ENCODE measurements around the gene MAX.

MAX gene, protein sequence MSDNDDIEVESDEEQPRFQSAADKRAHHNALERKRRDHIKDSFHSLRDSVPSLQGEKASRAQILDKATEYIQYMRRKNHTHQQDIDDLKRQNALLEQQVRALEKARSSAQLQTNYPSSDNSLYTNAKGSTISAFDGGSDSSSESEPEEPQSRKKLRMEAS

DNA sequence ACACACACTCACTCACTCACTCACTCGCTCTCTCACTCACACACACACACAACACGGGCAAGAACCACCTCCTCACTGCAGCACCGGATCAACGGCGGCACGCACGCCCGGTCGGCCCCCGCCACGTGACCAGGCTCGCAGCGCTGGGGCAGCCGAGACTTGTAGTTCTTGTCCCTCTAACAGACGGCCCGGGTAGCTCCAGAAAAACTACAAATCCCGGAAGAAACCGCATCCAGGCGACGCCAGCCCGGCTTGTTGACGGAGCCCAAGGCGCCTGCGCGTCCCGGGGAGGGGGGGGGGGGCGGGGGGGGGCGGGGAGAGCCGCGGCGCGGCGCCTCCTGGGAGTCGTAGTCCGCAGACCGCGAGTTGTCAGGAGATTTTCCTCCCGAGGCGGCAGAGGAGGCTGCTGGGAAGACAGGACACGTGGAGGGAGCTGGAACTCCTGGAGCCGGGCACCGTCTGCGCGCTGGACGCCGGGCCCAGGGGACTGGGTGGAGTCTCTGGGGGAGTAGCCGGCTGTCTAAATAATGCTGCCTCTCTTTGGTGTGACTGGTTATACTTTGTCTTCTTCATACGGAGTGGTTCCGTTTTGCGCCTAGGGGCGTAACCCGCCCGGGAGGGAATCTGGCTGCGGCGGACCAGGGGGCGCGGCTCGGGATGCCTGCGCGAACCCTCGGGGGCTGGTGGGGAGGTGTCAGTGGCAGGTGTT is at the start of gene MAX:
TSS of gene MAX (minus strand) at position 77 of the 709 bp plus-strand sequence. CDS start 178 bp downstream, outside the sequence.
- peak; percentile 98 for DNase-seq (ENCODE audit: low read depth)
- H3K4me3 ChIP-seq (ENCODE audit: low read depth, low read length): peak within 1 kb of the TSS; percentile 95
- in situ Hi-C loops (cut with HindIII; ENCODE audit: low sequenced_read_pairs): no loop called here
- TF ChIP-seq, protein P1, sequence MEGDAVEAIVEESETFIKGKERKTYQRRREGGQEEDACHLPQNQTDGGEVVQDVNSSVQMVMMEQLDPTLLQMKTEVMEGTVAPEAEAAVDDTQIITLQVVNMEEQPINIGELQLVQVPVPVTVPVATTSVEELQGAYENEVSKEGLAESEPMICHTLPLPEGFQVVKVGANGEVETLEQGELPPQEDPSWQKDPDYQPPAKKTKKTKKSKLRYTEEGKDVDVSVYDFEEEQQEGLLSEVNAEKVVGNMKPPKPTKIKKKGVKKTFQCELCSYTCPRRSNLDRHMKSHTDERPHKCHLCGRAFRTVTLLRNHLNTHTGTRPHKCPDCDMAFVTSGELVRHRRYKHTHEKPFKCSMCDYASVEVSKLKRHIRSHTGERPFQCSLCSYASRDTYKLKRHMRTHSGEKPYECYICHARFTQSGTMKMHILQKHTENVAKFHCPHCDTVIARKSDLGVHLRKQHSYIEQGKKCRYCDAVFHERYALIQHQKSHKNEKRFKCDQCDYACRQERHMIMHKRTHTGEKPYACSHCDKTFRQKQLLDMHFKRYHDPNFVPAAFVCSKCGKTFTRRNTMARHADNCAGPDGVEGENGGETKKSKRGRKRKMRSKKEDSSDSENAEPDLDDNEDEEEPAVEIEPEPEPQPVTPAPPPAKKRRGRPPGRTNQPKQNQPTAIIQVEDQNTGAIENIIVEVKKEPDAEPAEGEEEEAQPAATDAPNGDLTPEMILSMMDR (IDR thresholded peaks at IDR 0.05; ENCODE audit: low read depth, low read length, missing control alignments): no peak

DNA sequence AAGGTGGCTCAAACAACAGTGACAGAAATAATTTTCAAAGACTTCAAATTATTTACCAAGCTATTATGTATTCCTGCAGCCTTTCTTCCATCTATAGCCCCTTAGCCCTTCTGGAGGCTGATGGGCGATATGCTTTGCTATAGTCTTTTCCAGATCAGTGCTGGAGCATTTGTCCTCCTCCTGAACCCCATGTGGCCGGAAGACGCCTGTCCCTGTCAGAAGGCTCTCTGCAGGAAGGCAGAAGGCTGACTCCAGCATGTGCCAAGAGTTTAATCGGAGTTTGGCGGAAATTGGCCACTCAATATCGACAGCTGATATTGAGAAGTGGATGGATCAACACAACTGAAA is 49.3 kb upstream of the MAX start:
- in situ Hi-C loops (cut with HindIII; ENCODE audit: low sequenced_read_pairs): loop anchor here (25.0 kb wide), 1 partner anchor 811 kb away; no protein-coding TSS in a partner anchor
- H3K4me3 ChIP-seq (ENCODE audit: low read depth, low read length): no peak overlapping the region
- no peak for DNase-seq (ENCODE audit: low read depth)
- TF ChIP-seq, protein P1 (IDR thresholded peaks at IDR 0.05; ENCODE audit: low read depth, low read length, missing control alignments): no peak

DNA sequence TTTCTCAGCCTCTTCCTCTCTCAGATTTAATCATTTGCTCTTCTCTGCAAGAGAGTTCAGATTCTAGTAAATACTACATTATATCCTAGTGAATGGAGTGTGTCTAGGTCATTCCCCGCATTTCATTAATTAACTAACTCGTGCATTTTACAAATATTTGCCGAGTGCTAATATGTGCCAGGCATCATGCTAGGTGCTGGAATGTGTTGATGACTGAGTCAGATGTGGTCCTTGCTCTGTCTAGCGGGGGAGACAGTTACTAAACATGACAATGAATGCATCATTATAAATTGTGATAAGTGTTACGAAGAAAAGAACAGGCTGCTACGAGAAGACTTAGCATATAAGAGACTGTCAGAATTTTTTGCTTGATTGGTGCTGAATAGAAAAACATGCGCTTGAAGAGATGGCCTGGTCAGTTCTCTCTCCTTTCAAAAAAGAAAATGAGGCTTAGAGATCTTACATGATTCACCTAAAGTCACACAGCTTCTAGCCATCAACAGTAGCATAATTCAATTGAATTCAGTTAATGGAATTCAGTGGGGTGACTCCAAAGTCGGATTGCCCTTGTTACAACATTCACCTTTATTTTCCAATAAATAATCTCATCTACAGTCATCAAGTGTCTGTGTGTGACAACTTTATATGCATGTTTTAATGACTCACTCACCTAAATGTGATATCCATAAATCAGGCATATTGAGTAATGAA is 48.7 kb upstream of the MAX start:
- H3K4me3 ChIP-seq (ENCODE audit: low read depth, low read length): no peak overlapping the region
- DNase-seq (ENCODE audit: low read depth): no peak
- TF ChIP-seq, protein P1 (IDR thresholded peaks at IDR 0.05; ENCODE audit: low read depth, low read length, missing control alignments): no peak
- in situ Hi-C loops (cut with HindIII; ENCODE audit: low sequenced_read_pairs): loop anchor here (25.0 kb wide), 1 partner anchor 811 kb away; no protein-coding TSS in a partner anchor

DNA sequence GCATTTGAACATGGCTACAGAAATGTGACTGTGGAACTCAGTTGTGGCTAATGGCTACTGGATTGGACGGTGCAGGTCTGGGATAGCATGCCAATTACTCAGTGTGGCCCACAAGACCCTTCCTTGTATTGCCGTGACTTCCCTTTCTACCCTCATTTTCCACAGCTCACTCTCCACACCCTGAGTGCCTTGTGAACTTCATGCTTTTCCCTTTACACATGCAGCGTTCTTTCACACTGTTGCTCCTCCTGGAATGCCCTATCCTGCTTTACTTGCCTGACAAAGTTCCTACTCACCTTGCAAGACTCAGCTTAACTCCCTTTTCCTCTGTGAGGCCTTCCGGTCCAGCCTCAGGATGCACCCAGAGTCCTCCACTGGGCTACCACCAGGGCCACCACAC is 46.8 kb upstream of the MAX start:
- in situ Hi-C loops (cut with HindIII; ENCODE audit: low sequenced_read_pairs): no loop called here
- TF ChIP-seq, protein P1 (IDR thresholded peaks at IDR 0.05; ENCODE audit: low read depth, low read length, missing control alignments): no peak
- H3K4me3 ChIP-seq (ENCODE audit: low read depth, low read length): no peak overlapping the region
- no peak for DNase-seq (ENCODE audit: low read depth)

GRCh38 chr14:65144170-65144569 is 41.9 kb upstream of the MAX start:
- no peak overlapping the region for H3K4me3 ChIP-seq (ENCODE audit: low read depth, low read length)
- in situ Hi-C loops (cut with HindIII; ENCODE audit: low sequenced_read_pairs): no loop called here
- TF ChIP-seq, protein P1 (IDR thresholded peaks at IDR 0.05; ENCODE audit: low read depth, low read length, missing control alignments): no peak
- DNase-seq (ENCODE audit: low read depth): no peak

DNA sequence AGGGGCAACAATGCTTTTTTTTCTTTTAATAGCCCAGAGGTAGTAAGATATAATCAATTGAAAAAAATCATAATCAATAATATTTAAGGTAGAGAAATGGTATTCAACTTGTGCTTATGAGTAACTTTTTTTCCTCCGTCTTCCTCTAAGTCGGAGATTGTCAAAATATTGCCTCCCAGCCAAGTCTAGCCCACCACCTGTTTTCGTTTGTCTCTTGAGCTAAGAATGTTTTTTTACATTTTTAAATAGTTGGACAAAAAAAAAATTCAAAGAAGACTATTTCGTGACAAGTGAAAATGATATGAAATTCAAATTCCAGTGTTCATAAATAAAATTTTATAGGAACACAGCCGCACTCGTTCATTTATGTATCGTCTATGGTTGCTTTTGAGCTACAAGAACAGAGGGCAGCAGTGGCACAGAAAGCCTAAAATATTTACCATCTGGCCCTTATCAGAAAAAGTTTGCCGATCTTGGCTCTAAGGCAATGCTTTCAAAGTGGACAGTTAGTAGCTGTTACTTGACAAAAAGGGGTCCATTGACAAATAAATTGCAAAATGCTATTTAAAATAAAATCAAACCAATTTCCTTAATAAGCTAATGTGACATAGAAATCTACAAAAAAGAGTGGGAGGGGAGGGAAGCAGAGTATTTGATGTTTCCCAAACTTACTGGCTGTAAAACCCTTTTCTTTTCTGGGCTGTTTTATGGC is 40.8 kb upstream of the MAX start:
- TF ChIP-seq, protein P1 (IDR thresholded peaks at IDR 0.05; ENCODE audit: low read depth, low read length, missing control alignments): no peak
- in situ Hi-C loops (cut with HindIII; ENCODE audit: low sequenced_read_pairs): no loop called here
- DNase-seq (ENCODE audit: low read depth): no peak
- no peak overlapping the region for H3K4me3 ChIP-seq (ENCODE audit: low read depth, low read length)
